C4-2B (cell line): ENCODE measurements around the gene ENTPD6.
"Not testable (repeated sequence)": the region's sequence is repeated elsewhere in the genome, so short reads cannot be mapped to it uniquely, and the experiment has no call there.

Experiments used
- H3K27ac ChIP-seq: fragments of 450-650 bp; 2 replicates; pipeline ENCODE4 v1.5.1; 2017
- ZFX ChIP-seq: fragments of 450-650 bp; IDR thresholded peaks from 2 replicates; pipeline ENCODE4 v1.6.1; 2017
- TF ChIP-seq, protein P1 (sequence below): fragments of 450-650 bp; conservative IDR thresholded peaks from 2 replicates; pipeline ENCODE4 v1.5.1; 2017; ENCODE audit warnings: mild to moderate bottlenecking

ENTPD6 gene

DNA sequence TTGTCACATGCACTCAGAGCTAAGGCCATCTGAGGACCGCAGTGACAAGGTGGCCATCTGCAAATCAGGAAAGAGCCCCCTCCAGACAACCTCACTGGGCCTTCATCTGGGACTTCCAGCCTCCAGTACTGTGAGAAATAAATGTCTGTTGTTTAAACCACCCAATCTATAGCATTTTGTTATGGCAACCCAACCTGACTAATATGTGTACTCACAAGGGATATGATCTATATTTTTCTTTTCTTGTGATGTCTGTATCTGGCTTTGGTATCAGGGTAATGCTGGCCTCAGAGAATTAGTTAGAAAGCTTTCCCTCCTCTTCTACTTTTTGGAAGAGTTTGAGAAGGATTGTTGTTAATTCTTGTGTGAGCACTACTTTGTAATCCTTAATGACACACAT is 37.5 kb upstream of the ENTPD6 start:
- no peak overlapping the region for H3K27ac ChIP-seq
- no peak for TF ChIP-seq ZFX

DNA sequence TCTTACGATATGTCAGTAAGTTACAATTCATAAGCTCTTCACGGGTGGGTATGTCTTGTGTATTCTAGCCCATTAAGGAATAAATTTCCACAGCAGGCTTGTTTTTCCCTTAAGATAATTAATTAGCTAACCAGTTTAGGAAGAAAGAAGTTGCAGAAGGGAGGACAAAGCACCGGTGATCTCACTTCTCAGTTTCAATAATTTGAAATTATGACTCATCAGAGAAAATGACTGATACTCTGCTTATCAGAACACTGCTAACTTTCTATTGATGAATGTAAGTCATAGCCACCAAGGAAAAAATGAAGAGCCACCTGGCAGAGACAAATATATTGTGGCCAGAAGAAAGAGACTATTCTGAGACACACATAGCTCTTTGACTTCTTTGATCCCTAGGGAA is 35.0 kb upstream of the ENTPD6 start:
- H3K27ac ChIP-seq: no peak overlapping the region
- TF ChIP-seq, protein P1, sequence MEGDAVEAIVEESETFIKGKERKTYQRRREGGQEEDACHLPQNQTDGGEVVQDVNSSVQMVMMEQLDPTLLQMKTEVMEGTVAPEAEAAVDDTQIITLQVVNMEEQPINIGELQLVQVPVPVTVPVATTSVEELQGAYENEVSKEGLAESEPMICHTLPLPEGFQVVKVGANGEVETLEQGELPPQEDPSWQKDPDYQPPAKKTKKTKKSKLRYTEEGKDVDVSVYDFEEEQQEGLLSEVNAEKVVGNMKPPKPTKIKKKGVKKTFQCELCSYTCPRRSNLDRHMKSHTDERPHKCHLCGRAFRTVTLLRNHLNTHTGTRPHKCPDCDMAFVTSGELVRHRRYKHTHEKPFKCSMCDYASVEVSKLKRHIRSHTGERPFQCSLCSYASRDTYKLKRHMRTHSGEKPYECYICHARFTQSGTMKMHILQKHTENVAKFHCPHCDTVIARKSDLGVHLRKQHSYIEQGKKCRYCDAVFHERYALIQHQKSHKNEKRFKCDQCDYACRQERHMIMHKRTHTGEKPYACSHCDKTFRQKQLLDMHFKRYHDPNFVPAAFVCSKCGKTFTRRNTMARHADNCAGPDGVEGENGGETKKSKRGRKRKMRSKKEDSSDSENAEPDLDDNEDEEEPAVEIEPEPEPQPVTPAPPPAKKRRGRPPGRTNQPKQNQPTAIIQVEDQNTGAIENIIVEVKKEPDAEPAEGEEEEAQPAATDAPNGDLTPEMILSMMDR: no peak
- TF ChIP-seq ZFX: no peak

DNA sequence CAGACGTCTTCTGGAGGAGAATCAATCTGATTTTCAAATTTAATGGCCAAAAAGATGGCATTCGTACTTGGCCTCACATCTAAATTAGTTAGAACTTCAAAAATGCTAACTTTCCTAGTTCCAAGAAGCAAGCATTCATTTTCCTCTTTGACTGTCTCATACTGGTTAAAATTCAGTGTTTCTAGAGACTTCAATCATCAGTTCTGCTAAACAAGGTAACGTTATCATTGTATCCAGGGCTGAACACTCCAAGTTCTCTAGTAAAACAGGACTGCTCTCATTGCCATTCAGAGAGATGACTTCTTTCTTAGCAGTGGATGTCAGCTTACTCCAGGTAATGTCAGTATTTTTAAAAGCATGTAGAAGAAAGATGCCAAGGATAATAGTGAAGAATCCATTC is 34.6 kb upstream of the ENTPD6 start:
- TF ChIP-seq, protein P1: no peak
- TF ChIP-seq ZFX: no peak
- H3K27ac ChIP-seq: no peak overlapping the region

DNA sequence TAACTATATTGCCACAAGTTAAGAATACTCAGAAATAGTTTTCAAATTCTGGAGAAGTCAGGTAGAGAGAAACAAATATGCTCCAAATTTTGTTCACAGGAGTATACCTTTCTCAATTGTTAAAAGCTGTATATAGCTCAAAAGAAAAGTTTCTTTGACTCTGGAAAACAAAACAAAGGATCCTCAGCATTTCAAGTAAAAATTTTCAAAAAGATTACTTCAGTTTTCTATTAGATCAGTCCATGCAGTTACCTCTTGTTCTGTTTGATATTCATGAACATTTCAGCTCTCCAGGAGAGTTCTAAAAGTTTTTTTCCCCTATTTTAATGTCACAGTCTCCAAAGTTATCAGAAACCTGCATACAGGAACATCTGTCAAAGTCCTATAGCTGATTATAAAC is 30.4 kb upstream of the ENTPD6 start:
- no peak overlapping the region for H3K27ac ChIP-seq
- TF ChIP-seq ZFX: no peak

DNA sequence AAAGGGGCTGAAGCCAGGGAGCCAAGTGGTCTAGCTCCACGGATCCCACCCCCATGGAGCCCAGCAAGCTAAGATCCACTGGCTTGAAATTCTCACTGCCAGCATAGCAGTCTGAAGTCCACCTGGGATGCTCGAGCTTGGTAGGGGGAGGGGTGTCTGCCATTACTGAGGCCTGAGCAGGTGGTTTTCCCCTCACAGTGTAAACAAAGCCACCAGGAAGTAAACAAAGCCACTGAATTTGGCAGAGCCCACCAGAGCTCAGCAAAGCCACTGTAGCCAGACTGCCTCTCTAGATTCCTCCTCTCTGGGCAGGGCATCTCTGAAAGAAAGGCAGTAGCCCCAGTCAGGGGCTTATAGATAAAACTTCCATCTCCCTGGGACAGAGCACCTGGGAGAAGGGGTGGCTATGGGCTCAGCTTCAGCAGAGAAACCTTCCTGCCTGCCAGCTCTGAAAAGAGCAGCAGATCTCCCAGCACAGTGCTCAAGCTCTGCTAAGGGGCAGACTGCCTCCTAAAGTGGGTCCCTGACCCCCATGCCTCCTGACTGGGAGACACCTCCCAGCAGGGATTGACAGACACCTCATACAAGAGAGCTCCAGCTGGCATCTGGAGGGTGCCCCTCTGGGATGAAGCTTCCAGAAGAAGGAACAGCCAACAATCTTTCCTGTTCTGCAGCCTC is 29.3 kb upstream of the ENTPD6 start:
- H3K27ac ChIP-seq: not testable (repeated sequence)

DNA sequence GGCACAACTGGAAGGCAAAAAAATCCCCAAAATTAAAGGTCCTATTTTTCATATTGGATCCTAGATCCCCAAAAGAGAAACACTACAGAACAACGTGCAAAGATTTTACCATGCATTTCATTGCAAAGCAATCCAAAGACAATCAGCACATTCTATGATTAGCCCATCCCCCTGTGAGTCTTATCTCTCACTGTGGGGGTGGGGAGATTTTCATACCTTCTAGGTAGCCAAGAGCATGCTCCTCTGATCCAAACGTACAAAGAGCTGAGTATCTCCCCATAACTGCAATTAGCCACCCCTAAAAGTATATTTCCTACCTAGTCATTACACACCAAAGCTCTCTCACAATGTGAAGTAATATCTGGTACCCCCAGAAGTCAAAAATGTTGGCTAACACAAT is 22.2 kb upstream of the ENTPD6 start:
- H3K27ac ChIP-seq: no peak overlapping the region
- TF ChIP-seq, protein P1: no peak
- no peak for TF ChIP-seq ZFX

DNA sequence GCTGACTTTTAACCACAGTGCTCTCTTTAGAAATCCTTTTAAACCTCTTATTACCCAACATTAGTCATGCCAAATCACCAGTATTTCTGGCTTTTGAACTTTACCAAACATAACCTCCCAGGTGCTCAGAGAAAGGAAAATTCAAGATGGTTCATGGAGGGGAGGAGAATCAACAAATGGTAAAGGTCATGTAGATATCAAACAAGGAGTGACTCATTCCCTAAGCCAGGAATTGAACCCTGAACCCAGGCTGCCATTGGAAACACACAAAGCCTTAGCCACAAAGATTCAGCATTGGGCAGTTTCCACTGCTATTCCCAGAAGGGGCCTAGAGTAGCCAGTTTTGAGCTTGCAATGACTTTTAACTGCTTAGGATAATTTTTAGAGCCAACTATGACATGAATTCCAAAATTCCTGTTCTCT is 21.6 kb upstream of the ENTPD6 start:
- no peak for TF ChIP-seq ZFX
- TF ChIP-seq, protein P1: no peak
- no peak overlapping the region for H3K27ac ChIP-seq

DNA sequence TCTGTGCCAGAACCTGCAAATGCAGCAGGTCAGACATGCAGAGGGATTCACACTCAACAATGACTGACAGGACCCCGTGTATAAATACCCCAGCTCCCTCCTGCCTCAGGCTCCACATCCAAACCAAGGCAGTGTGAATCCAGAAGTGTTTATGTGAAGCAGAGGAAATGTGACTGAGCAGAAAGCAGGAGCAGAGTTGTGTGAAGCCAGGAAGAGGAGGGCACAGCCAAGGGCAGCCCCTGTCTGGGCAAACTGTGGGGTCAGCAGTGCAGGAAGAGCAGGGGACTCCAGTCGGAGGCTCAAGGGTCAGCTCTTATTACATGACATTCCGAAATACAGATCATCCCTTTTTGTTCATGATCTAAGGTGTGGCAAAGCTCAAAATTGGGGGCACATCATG is 19.3 kb upstream of the ENTPD6 start:
- no peak overlapping the region for H3K27ac ChIP-seq
- no peak for TF ChIP-seq ZFX
- TF ChIP-seq, protein P1: no peak

DNA sequence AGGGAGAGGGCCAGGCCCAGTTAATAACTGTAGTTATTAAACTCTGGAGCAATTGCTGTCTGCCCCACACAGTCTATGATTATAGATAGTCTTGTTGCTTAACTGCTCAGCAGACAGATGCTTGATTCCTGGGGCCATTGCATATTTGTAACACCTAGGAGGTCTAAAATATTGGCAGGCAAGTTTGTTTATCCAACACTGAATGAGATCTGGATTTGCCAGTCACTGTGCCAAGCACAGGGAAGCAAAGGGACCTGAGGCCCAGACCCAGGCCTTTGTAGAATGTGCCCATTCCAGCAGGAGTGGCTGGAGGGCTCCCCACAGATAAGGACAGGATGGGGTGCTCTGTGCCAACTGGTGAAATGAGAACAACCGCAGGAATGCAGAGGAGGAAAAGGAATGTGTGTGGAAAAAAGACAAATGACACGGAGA is 17.6 kb upstream of the ENTPD6 start:
- TF ChIP-seq, protein P1: no peak
- no peak for TF ChIP-seq ZFX
- peak overlapping the region; percentile 54 for H3K27ac ChIP-seq
